CD14-positive monocyte (primary cell): ENCODE measurements around the gene VAX1. TPM values are rescaled to one million over a fixed set of nuclear protein-coding genes. Genes with fewer than 3 reads are reported as not detected.

Source experiments
- DNase-seq, 3 donors: peaks; one replicate each; pipeline ENCODE4 v3.0.0-alpha.2; 2011 to 2022
- H2AFZ ChIP-seq: 2 replicates; pipeline ENCODE4 v1.6.0; 2012; ENCODE audit warnings: mild to moderate bottlenecking, low read depth, low read length, inconsistent platforms; ENCODE audit not compliant: insufficient read depth, poor library complexity, severe bottlenecking
- H3K27ac ChIP-seq, 2 donors: 1 replicate in 1 of 2; 2 replicates in 1 of 2; pipeline ENCODE4 v1.5.1; 2012 to 2013; ENCODE audit warnings: low read length in 2 of 2, control low read depth in 1 of 2, inconsistent platforms in 1 of 2, low read depth in 1 of 2, mild to moderate bottlenecking in 1 of 2
- H3K27me3 ChIP-seq, 2 donors: one replicate each; pipeline versions ENCODE4 v1.6.0 to v1.6.1; 2011 to 2013; ENCODE audit warnings: low read length in 2 of 2; ENCODE audit not compliant: control insufficient read depth in 2 of 2, insufficient read depth in 2 of 2
- H3K36me3 ChIP-seq, 2 donors: replicated peaks in 1 of 2; 1 replicate in 1 of 2; 2 replicates in 1 of 2; pipeline versions ENCODE4 v1.5.1 to v1.6.1; 2012 to 2013; ENCODE audit warnings: low read length in 2 of 2, control low read depth in 1 of 2, inconsistent platforms in 1 of 2, mild to moderate bottlenecking in 1 of 2; ENCODE audit not compliant: insufficient read depth in 2 of 2, control insufficient read depth in 1 of 2
- H3K4me1 ChIP-seq, 2 donors: 1 replicate in 1 of 2; 2 replicates in 1 of 2; pipeline versions ENCODE4 v1.5.1 to v1.6.1; 2012 to 2013; ENCODE audit warnings: low read length in 2 of 2, control low read depth in 1 of 2, inconsistent platforms in 1 of 2, mild to moderate bottlenecking in 1 of 2, moderate library complexity in 1 of 2; ENCODE audit not compliant: insufficient read depth in 2 of 2, control insufficient read depth in 1 of 2
- H3K4me2 ChIP-seq: replicated peaks from 2 replicates; pipeline ENCODE3; 2012; ENCODE audit warnings: low read length, moderate library complexity, mild to moderate bottlenecking; ENCODE audit not compliant: poor library complexity, severe bottlenecking; ENCODE audit errors: extremely low read depth
- H3K4me3 ChIP-seq, 3 experiments: fragments of 200-600 bp in 1 of 3; sonication (generic) in 1 of 3; replicated peaks in 1 of 3; 1 replicate in 2 of 3; 2 replicates in 1 of 3; pipeline ENCODE4 v1.5.1; 2011 to 2013; ENCODE audit warnings: low read length in 3 of 3, mild to moderate bottlenecking in 3 of 3, control low read depth in 2 of 3, low read depth in 2 of 3, inconsistent platforms in 1 of 3, moderate library complexity in 1 of 3
- H3K79me2 ChIP-seq: 2 replicates; pipeline ENCODE4 v1.6.0; 2012; ENCODE audit warnings: mild to moderate bottlenecking, control low read depth, inconsistent platforms, low read length, moderate library complexity; ENCODE audit not compliant: insufficient read depth
- H3K9ac ChIP-seq: 2 replicates; pipeline ENCODE4 v1.6.0; 2017; ENCODE audit warnings: low read length, mild to moderate bottlenecking; ENCODE audit not compliant: insufficient read depth, poor library complexity, severe bottlenecking
- H3K9me3 ChIP-seq, 2 donors: replicated peaks in 1 of 2; 1 replicate in 1 of 2; 2 replicates in 1 of 2; pipeline versions ENCODE4 v1.5.1 to v1.6.1; 2012 to 2013; ENCODE audit warnings: low read length in 2 of 2, control low read depth in 1 of 2; ENCODE audit not compliant: control insufficient read depth in 1 of 2, insufficient read depth in 1 of 2
- H4K20me1 ChIP-seq: 2 replicates; pipeline ENCODE4 v1.6.0; 2012; ENCODE audit warnings: mild to moderate bottlenecking, low read length, control low read depth, moderate library complexity; ENCODE audit not compliant: insufficient read depth
- H3K27ac Mint-ChIP-seq, 7 donors: one replicate each; pipeline ENCODE4 v1.8.0; 2020; ENCODE audit warnings: mild to moderate bottlenecking in 7 of 7, mixed read lengths in 7 of 7, moderate library complexity in 6 of 7, inconsistent platforms in 2 of 7
- H3K27me3 Mint-ChIP-seq, 3 donors: one replicate each; pipeline ENCODE4 v1.8.0; 2021 to 2022; ENCODE audit warnings: low read depth in 3 of 3, mild to moderate bottlenecking in 3 of 3, mixed read lengths in 3 of 3, moderate library complexity in 3 of 3, inconsistent platforms in 1 of 3
- H3K36me3 Mint-ChIP-seq, 2 donors: one replicate each; pipeline ENCODE4 v1.8.0; 2020; ENCODE audit warnings: mixed read lengths in 2 of 2, inconsistent platforms in 1 of 2, mild to moderate bottlenecking in 1 of 2
- H3K4me1 Mint-ChIP-seq: one replicate; pipeline ENCODE4 v1.8.0; 2020; ENCODE audit warnings: mild to moderate bottlenecking, mixed read lengths
- H3K4me3 Mint-ChIP-seq, 2 donors: one replicate each; pipeline ENCODE4 v1.8.0; 2020; ENCODE audit warnings: mild to moderate bottlenecking in 2 of 2, mixed read lengths in 2 of 2, moderate library complexity in 1 of 2
- H3K9me3 Mint-ChIP-seq, 7 donors: one replicate each; pipeline ENCODE4 v1.8.0; 2020 to 2022; ENCODE audit warnings: mixed read lengths in 7 of 7, mild to moderate bottlenecking in 6 of 7, moderate library complexity in 6 of 7, inconsistent platforms in 2 of 7
- WGBS: methylation state at CpG from one replicate; pipeline ENCODE4 v1.1.5; 2013; ENCODE audit warnings: missing lambda C conversion rate; ENCODE audit not compliant: insufficient coverage; 5-methylcytosine and 5-hydroxymethylcytosine counted together
- intact Hi-C, 2 donors: fragments of 100-400 bp; cut with micrococcal nuclease; formaldehyde crosslinking; loops; one replicate each; pipeline versions ENCODE4 v1.15.0 to v1.15.1; 2023
- polyA plus RNA-seq, 3 donors: library from polyadenylated mRNA; depleted of rRNA in 1 of 3; unstranded in 2 of 3; stranded (reverse) in 1 of 3; fragments of 300-500 nt in 2 of 3; fragments of >200 nt in 1 of 3; fragmentation: Illumina TruSeq in 2 of 3; gene quantifications; 1 replicate in 2 of 3; 2 replicates in 1 of 3; pipeline ENCODE4 v1.2.3, GENCODE V29; 2012 to 2021
- TF ChIP-seq, protein P1 (sequence below): fragments of 200-600 bp; IDR thresholded peaks from one replicate; pipeline ENCODE4 v1.8.0; 2022; ENCODE audit warnings: antibody characterized with exemption, mild to moderate bottlenecking

VAX1 gene
- polyA plus RNA-seq, 3 donors, result not detected

DNA sequence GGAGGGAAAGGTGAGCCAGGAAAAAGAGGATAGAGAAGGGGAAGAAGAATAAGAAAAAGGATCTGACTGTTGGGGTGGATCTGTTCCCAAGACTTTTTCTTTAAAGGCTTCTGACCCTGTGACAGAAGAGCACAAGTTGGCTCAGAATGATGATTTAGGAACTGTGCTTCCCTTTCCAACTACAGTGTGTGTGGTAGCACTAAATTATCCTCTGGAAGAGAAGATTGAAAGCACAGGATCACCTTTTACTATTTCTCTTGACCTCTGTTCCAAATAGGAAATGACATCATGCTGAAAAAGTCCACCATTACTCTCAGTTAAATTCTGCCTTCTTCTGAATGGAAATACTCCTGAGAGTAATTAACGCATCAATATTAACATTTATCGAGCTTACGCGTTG, 47.2 kb downstream of the VAX1 start:
- TF ChIP-seq, protein P1, sequence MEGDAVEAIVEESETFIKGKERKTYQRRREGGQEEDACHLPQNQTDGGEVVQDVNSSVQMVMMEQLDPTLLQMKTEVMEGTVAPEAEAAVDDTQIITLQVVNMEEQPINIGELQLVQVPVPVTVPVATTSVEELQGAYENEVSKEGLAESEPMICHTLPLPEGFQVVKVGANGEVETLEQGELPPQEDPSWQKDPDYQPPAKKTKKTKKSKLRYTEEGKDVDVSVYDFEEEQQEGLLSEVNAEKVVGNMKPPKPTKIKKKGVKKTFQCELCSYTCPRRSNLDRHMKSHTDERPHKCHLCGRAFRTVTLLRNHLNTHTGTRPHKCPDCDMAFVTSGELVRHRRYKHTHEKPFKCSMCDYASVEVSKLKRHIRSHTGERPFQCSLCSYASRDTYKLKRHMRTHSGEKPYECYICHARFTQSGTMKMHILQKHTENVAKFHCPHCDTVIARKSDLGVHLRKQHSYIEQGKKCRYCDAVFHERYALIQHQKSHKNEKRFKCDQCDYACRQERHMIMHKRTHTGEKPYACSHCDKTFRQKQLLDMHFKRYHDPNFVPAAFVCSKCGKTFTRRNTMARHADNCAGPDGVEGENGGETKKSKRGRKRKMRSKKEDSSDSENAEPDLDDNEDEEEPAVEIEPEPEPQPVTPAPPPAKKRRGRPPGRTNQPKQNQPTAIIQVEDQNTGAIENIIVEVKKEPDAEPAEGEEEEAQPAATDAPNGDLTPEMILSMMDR, result no peak
- Histone ChIP-seq H3K79me2 (no peaks in the 10 kb centered on the region), H4K20me1 (no peaks in the 10 kb centered on the region), H3K27me3 (peaks cover 14 to 16% of the 10 kb centered on the region in 2 donors), H3K36me3 (no peaks in the 10 kb centered on the region), H3K9ac (no peak overlapping the region), H3K27ac (no peak overlapping the region), H3K9me3 (no peaks in the 10 kb centered on the region), H2AFZ (no peak overlapping the region), H3K4me3 (no peak overlapping the region), H3K4me1 (no peaks in the 10 kb centered on the region), H3K4me2 (no peak overlapping the region)
- DNase-seq, result no peak
- Mint-ChIP-seq H3K9me3 (peaks cover 0 to 6% (median 0%) of the 10 kb centered on the region in 7 donors), H3K27me3 (peaks cover 4 to 42% (median 26%) of the 10 kb centered on the region in 3 donors), H3K36me3 (no peaks in the 10 kb centered on the region), H3K27ac (no peak overlapping the region), H3K4me3 (no peak overlapping the region), H3K4me1 (no peaks in the 10 kb centered on the region)
- WGBS, result no CpG with 5 or more reads among the region's 4 CpGs
- intact Hi-C loops, result no loop called here

DNA sequence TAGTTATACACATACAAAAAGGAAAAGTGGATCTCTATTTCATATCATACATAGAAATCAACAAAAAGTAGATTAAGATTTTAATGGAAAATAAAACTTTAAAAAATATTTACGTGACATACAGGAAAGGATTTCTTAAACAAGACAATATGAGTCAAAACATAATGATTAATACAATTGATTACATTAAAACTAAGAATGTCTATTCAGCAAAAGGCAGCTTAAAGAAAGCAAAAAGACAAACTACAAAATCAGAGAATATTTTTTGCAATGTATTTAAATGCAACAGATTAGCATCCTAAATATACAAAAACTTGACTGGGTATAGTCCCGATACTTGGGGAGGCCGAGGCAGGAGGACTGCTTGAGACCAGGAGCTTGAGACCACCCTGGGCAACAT, 50.5 kb downstream of the VAX1 start:
- no peak overlapping the region for H3K4me3 Mint-ChIP-seq
- Histone ChIP-seq H3K4me3 (no peak overlapping the region), H3K27me3 (peaks cover 9 to 16% of the 10 kb centered on the region in 2 donors), H3K9me3 (no peaks in the 10 kb centered on the region), H3K4me1 (no peaks in the 10 kb centered on the region), H4K20me1 (no peaks in the 10 kb centered on the region), H3K36me3 (no peaks in the 10 kb centered on the region), H3K9ac (no peak overlapping the region), H2AFZ (no peak overlapping the region), H3K27ac (no peak overlapping the region), H3K4me2 (no peak overlapping the region), H3K79me2 (no peaks in the 10 kb centered on the region)
- TF ChIP-seq, protein P1, result no peak
- peaks cover 3 to 49% (median 26%) of the 10 kb centered on the region in 3 donors for H3K27me3 Mint-ChIP-seq
- no peaks in the 10 kb centered on the region for H3K36me3 Mint-ChIP-seq
- intact Hi-C loops, result no loop called here
- peaks cover 0 to 18% (median 4%) of the 10 kb centered on the region in 7 donors for H3K9me3 Mint-ChIP-seq
- H3K27ac Mint-ChIP-seq, result no peak overlapping the region
- no peak for DNase-seq
- no peaks in the 10 kb centered on the region for H3K4me1 Mint-ChIP-seq
- WGBS, result no CpG with 5 or more reads among the region's 3 CpGs
